H9 (cell line): Measurements from ENCODE around the gene ST7L. TPM values are rescaled to one million over a fixed set of nuclear protein-coding genes. Genes with fewer than 3 reads are reported as not detected.

Experiments used
- DNase-seq: peaks from one replicate; pipeline ENCODE4 v3.0.0-alpha.2; 2017
- H2AFZ ChIP-seq: one replicate; pipeline ENCODE4 v1.6.1; 2013; ENCODE audit warnings: mild to moderate bottlenecking, low read length, control low read depth, moderate library complexity
- H2AK5ac ChIP-seq: 2 replicates; pipeline ENCODE4 v1.6.1; 2013; ENCODE audit warnings: low read length, control low read depth, mixed read lengths; ENCODE audit not compliant: insufficient read length
- H2BK120ac ChIP-seq: one replicate; pipeline ENCODE4 v1.6.1; 2013; ENCODE audit warnings: low read depth, mild to moderate bottlenecking, low read length, control low read depth, inconsistent platforms; ENCODE audit not compliant: poor library complexity, severe bottlenecking
- H2BK12ac ChIP-seq: 2 replicates; pipeline ENCODE4 v1.6.1; 2013; ENCODE audit warnings: low read length, control low read depth, mixed read lengths, low read depth; ENCODE audit not compliant: insufficient read length
- H2BK15ac ChIP-seq: 2 replicates; pipeline ENCODE4 v1.6.1; 2013; ENCODE audit warnings: low read depth, low read length, control low read depth
- H2BK20ac ChIP-seq: one replicate; pipeline ENCODE4 v1.6.1; 2013; ENCODE audit warnings: low read depth, mild to moderate bottlenecking, low read length, control low read depth, inconsistent platforms; ENCODE audit not compliant: poor library complexity, severe bottlenecking
- H2BK5ac ChIP-seq: 2 replicates; pipeline ENCODE4 v1.6.1; 2013; ENCODE audit warnings: low read length, control low read depth, mixed read lengths; ENCODE audit not compliant: insufficient read length
- H3K14ac ChIP-seq: 2 replicates; pipeline ENCODE4 v1.6.1; 2013; ENCODE audit warnings: low read length, control low read depth; ENCODE audit not compliant: insufficient read depth
- H3K18ac ChIP-seq: 2 replicates; pipeline ENCODE4 v1.6.1; 2013; ENCODE audit warnings: low read depth, mild to moderate bottlenecking, mixed read lengths, low read length, control low read depth; ENCODE audit not compliant: insufficient read length
- H3K23ac ChIP-seq: 2 replicates; pipeline ENCODE4 v1.6.1; 2013; ENCODE audit warnings: low read length, control low read depth, mixed read lengths, low read depth; ENCODE audit not compliant: insufficient read length
- H3K23me2 ChIP-seq: 2 replicates; pipeline ENCODE4 v1.6.1; 2013; ENCODE audit warnings: low read depth, mild to moderate bottlenecking, mixed read lengths, low read length, control low read depth; ENCODE audit not compliant: insufficient read length, poor library complexity, severe bottlenecking
- H3K27ac ChIP-seq: 2 replicates; pipeline ENCODE4 v1.5.1; 2013; ENCODE audit warnings: low read length, control low read depth, mixed read lengths, low read depth; ENCODE audit not compliant: insufficient read length
- H3K27me3 ChIP-seq: 2 replicates; pipeline ENCODE4 v1.6.1; 2013; ENCODE audit warnings: low read length, control low read depth, inconsistent platforms; ENCODE audit not compliant: insufficient read depth
- H3K4ac ChIP-seq: 2 replicates; pipeline ENCODE4 v1.6.1; 2013; ENCODE audit warnings: low read depth, mild to moderate bottlenecking, control low read depth, inconsistent platforms, low read length, moderate library complexity
- H3K4me1 ChIP-seq: 2 replicates; pipeline ENCODE4 v1.6.1; 2013; ENCODE audit warnings: low read length, control low read depth, inconsistent platforms; ENCODE audit not compliant: insufficient read depth
- H3K4me2 ChIP-seq: 2 replicates; pipeline ENCODE4 v1.6.1; 2013; ENCODE audit warnings: low read length, control low read depth, mixed read lengths; ENCODE audit not compliant: insufficient read length, insufficient read depth
- H3K56ac ChIP-seq: 2 replicates; pipeline ENCODE4 v1.6.1; 2013; ENCODE audit warnings: low read depth, mild to moderate bottlenecking, mixed read lengths, low read length, control low read depth; ENCODE audit not compliant: insufficient read length
- H3K79me1 ChIP-seq: 2 replicates; pipeline ENCODE4 v1.6.1; 2013; ENCODE audit warnings: low read depth, mild to moderate bottlenecking, moderate library complexity, low read length, control low read depth, inconsistent platforms; ENCODE audit not compliant: insufficient read depth, poor library complexity, severe bottlenecking
- H3K79me2 ChIP-seq: 2 replicates; pipeline ENCODE4 v1.6.1; 2013; ENCODE audit warnings: low read length, control low read depth, inconsistent platforms; ENCODE audit not compliant: insufficient read depth
- H3K9ac ChIP-seq: 2 replicates; pipeline ENCODE4 v1.6.1; 2013; ENCODE audit warnings: low read length, control low read depth, mixed read lengths; ENCODE audit not compliant: insufficient read length; ENCODE audit errors: extremely low read depth
- H3K9me3 ChIP-seq: one replicate; pipeline ENCODE4 v1.6.1; 2013; ENCODE audit warnings: low read depth, low read length, inconsistent platforms; ENCODE audit not compliant: control insufficient read depth
- H3T11ph ChIP-seq: one replicate; pipeline ENCODE4 v1.6.1; 2013; ENCODE audit warnings: mild to moderate bottlenecking, low read length, control low read depth, inconsistent platforms
- H4K20me1 ChIP-seq: one replicate; pipeline ENCODE4 v1.6.1; 2013; ENCODE audit not compliant: control insufficient read depth, insufficient read length, insufficient read depth
- H4K5ac ChIP-seq: 2 replicates; pipeline ENCODE4 v1.6.1; 2013; ENCODE audit warnings: low read depth, mild to moderate bottlenecking, mixed read lengths, low read length, control low read depth; ENCODE audit not compliant: insufficient read length
- H4K8ac ChIP-seq: replicated peaks from 2 replicates; pipeline ENCODE4 v1.6.1; 2013; ENCODE audit warnings: low read length, control low read depth, mixed read lengths, low read depth; ENCODE audit not compliant: insufficient read length
- H4K91ac ChIP-seq: 2 replicates; pipeline ENCODE4 v1.6.1; 2013; ENCODE audit warnings: low read depth, mild to moderate bottlenecking, moderate library complexity, mixed read lengths, low read length, control low read depth; ENCODE audit not compliant: insufficient read length
- H3K27ac Mint-ChIP-seq, 3 experiments: 2 replicates in 2 of 3; 3 replicates in 1 of 3; pipeline ENCODE4 v1.8.0; 2020 to 2021; ENCODE audit warnings: mixed read lengths in 3 of 3, mild to moderate bottlenecking in 1 of 3, moderate library complexity in 1 of 3
- H3K27me3 Mint-ChIP-seq: 2 replicates; pipeline ENCODE4 v1.8.0; 2021; ENCODE audit warnings: low read depth, mild to moderate bottlenecking, moderate library complexity, mixed read lengths
- H3K36me3 Mint-ChIP-seq, 3 experiments: 2 replicates in 2 of 3; 3 replicates in 1 of 3; pipeline ENCODE4 v1.8.0; 2020 to 2021; ENCODE audit warnings: low read depth in 3 of 3, mixed read lengths in 3 of 3; ENCODE audit not compliant: insufficient read depth in 1 of 3
- H3K4me1 Mint-ChIP-seq, 2 experiments: 2 replicates each; pipeline ENCODE4 v1.8.0; 2020; ENCODE audit warnings: mixed read lengths in 2 of 2
- H3K4me3 Mint-ChIP-seq, 2 experiments: 2 replicates in 1 of 2; 3 replicates in 1 of 2; pipeline ENCODE4 v1.8.0; 2020 to 2021; ENCODE audit warnings: mild to moderate bottlenecking in 2 of 2, mixed read lengths in 2 of 2, moderate library complexity in 1 of 2
- H3K9me3 Mint-ChIP-seq, 2 experiments: 2 replicates in 1 of 2; 3 replicates in 1 of 2; pipeline ENCODE4 v1.8.0; 2020; ENCODE audit warnings: mild to moderate bottlenecking in 2 of 2, mixed read lengths in 2 of 2, moderate library complexity in 1 of 2
- total RNA-seq: library from RNA; stranded (reverse); gene quantifications from 2 replicates; pipeline ENCODE4 v1.2.1, GENCODE V29; 2021
- TF ChIP-seq, protein P1 (sequence below): fragments of 200-600 bp; sonication (generic); conservative IDR thresholded peaks from 3 replicates; pipeline ENCODE4 v1.8.0; 2021; ENCODE audit warnings: antibody characterized with exemption, mild to moderate bottlenecking

ST7L gene
- total RNA-seq, 1 experiment from 2014 or later, result 16.0 TPM

DNA sequence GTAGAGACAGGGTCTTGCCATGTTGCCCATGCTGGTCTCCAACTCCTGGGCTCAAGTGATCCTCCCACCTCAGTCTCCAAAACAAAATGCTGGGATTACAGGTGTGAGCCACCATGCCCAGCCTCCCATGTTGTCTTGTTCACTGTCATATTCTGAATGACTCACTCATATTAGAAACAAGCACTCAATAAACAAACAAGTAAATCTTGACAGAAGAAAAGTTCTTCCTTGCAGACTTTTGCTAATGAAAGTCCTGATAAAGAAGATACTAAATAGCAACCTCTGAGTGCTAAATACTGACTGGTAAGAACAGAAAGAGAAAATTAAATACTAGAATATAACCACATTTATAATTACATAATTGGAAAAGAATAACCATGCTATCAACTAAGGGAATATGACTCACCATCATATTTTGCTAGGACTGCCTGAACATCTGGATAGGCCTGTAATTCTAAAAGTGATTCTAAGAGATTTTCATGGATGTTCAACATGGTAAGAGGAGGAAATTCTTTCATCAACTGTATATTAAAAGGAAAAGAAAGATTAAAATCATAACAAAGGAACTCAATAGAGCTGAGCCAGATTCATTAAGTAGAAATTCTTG is 37.3 kb downstream of the ST7L start:
- Histone ChIP-seq H3K4me2 (no peak overlapping the region), H2BK12ac (no peak overlapping the region), H3T11ph (no peak overlapping the region), H3K18ac (no peak overlapping the region), H3K14ac (no peak overlapping the region), H3K9me3 (no peaks in the 10 kb centered on the region), H2BK120ac (no peak overlapping the region), H2BK20ac (no peak overlapping the region), H3K9ac (no peak overlapping the region), H4K20me1 (no peaks in the 10 kb centered on the region), H4K8ac (no peak overlapping the region), H3K79me2 (no peaks in the 10 kb centered on the region), H2AK5ac (no peak overlapping the region), H3K56ac (no peak overlapping the region), H3K23ac (no peak overlapping the region), H2BK15ac (no peak overlapping the region), H4K5ac (no peak overlapping the region), H3K4ac (no peak overlapping the region), H2BK5ac (no peak overlapping the region), H3K27me3 (no peaks in the 10 kb centered on the region), H3K23me2 (no peaks in the 10 kb centered on the region), H2AFZ (no peak overlapping the region), H3K79me1 (no peaks in the 10 kb centered on the region), H3K4me1 (no peaks in the 10 kb centered on the region), H3K27ac (no peak overlapping the region), H4K91ac (no peak overlapping the region)
- H3K27ac Mint-ChIP-seq, result no peak overlapping the region
- H3K36me3 Mint-ChIP-seq, result peaks cover 0 to 17% (median 15%) of the 10 kb centered on the region in 3 experiments; a peak in 5 of 7 replicates
- no peaks in the 10 kb centered on the region for H3K27me3 Mint-ChIP-seq
- DNase-seq, result no peak
- no peaks in the 10 kb centered on the region for H3K4me1 Mint-ChIP-seq
- no peaks in the 10 kb centered on the region for H3K9me3 Mint-ChIP-seq
- TF ChIP-seq, protein P1, sequence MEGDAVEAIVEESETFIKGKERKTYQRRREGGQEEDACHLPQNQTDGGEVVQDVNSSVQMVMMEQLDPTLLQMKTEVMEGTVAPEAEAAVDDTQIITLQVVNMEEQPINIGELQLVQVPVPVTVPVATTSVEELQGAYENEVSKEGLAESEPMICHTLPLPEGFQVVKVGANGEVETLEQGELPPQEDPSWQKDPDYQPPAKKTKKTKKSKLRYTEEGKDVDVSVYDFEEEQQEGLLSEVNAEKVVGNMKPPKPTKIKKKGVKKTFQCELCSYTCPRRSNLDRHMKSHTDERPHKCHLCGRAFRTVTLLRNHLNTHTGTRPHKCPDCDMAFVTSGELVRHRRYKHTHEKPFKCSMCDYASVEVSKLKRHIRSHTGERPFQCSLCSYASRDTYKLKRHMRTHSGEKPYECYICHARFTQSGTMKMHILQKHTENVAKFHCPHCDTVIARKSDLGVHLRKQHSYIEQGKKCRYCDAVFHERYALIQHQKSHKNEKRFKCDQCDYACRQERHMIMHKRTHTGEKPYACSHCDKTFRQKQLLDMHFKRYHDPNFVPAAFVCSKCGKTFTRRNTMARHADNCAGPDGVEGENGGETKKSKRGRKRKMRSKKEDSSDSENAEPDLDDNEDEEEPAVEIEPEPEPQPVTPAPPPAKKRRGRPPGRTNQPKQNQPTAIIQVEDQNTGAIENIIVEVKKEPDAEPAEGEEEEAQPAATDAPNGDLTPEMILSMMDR, result no peak
- no peak overlapping the region for H3K4me3 Mint-ChIP-seq
